LHCN-M2 (cell line): ENCODE data around the gene HSPA2. TPM values are rescaled to one million over a fixed set of nuclear protein-coding genes. Genes with fewer than 3 reads are reported as not detected.

Source experiments
- DNase-seq: peaks from one replicate; pipeline ENCODE4 v3.0.0-alpha.2; 2012; ENCODE audit warnings: low read depth
- polyA plus RNA-seq: library from polyadenylated mRNA; unstranded; fragments of >200 nt; gene quantifications from one replicate; pipeline ENCODE4 v1.2.1, GENCODE V29; 2012; ENCODE audit warnings: missing spikeins
- total RNA-seq: library from RNA; depleted of rRNA; stranded (reverse); fragments of >200 nt; gene quantifications from 2 replicates; pipeline ENCODE4 v1.2.3, GENCODE V29; 2014; rRNA removed

HSPA2 gene
- 16.7 TPM in 2 replicates for total RNA-seq
- polyA plus RNA-seq: 18.8 TPM

- peak; percentile 98 for DNase-seq
These were observed at the start of gene HSPA2 for GRCh38 chr14:64540208-64541202. TSS of gene HSPA2 (plus strand) at chr14:64540741. CDS start at chr14:64540850, 109 bp downstream.

- no peak for DNase-seq
These were observed 48.9 kb upstream of the HSPA2 start for GRCh38 chr14:64491637-64492036.

- DNase-seq: no peak
These were observed 47.1 kb upstream of the HSPA2 start for GRCh38 chr14:64493455-64493854.

GRCh38 chr14:64495252-64495651, 45.3 kb upstream of the HSPA2 start:
- DNase-seq: no peak

GRCh38 chr14:64496764-64497163, 43.8 kb upstream of the HSPA2 start:
- DNase-seq: no peak

GRCh38 chr14:64500088-64500487, 40.5 kb upstream of the HSPA2 start:
- DNase-seq: no peak

- DNase-seq: peak; percentile 84
These were observed 39.0 kb upstream of the HSPA2 start for GRCh38 chr14:64501411-64502171.

- no peak for DNase-seq
These were observed 38.1 kb upstream of the HSPA2 start for GRCh38 chr14:64502456-64502855.

- DNase-seq: no peak
These were observed 37.6 kb upstream of the HSPA2 start for GRCh38 chr14:64502887-64503433.

GRCh38 chr14:64503434-64504309, 36.9 kb upstream of the HSPA2 start, which contains the start of gene ZBTB25:
TSS of gene ZBTB25 (minus strand) at chr14:64503838. CDS start at chr14:64490533, 13,305 bp downstream.
- DNase-seq: peak; percentile 91

- peak; percentile 81 for DNase-seq
These were observed 36.1 kb upstream of the HSPA2 start, which contains the start of gene ZBTB1 for GRCh38 chr14:64504310-64504896. TSS of gene ZBTB1 (plus strand) at chr14:64504770. CDS start at chr14:64521505, 16,735 bp downstream.

- DNase-seq: peak; percentile 85
These were observed 35.4 kb upstream of the HSPA2 start for GRCh38 chr14:64504897-64505794.

GRCh38 chr14:64506721-64507120, 33.8 kb upstream of the HSPA2 start:
- no peak for DNase-seq

- DNase-seq: peak; percentile 53
These were observed 33.0 kb upstream of the HSPA2 start for GRCh38 chr14:64507376-64508156.

GRCh38 chr14:64508215-64508776, 32.2 kb upstream of the HSPA2 start:
- no peak for DNase-seq

GRCh38 chr14:64509036-64509435, 31.5 kb upstream of the HSPA2 start:
- no peak for DNase-seq

- peak; percentile 65 for DNase-seq
These were observed 29.5 kb upstream of the HSPA2 start for GRCh38 chr14:64510825-64511671.
